ENCODE data around the gene SLC22A2. TPM values are rescaled to one million over a fixed set of nuclear protein-coding genes. Genes with fewer than 3 reads are reported as not detected.

SLC22A2 gene
- total and polyA plus RNA-seq, 2 donors (not counting 1 experiment from before 2014, with no cell fraction given), result not detected

GRCh38 chr6:160226118-160226591, 32.5 kb downstream of the SLC22A2 start:
- no peak overlapping the region for H3K4me2 ChIP-seq (ENCODE audit: extremely low read depth, insufficient read depth, low read length)
- no peak overlapping the region for H3K4me3 ChIP-seq (replicated peaks in 1 of 4; ENCODE audit: control extremely low read depth in 1 of 4, insufficient read depth in 1 of 4, low read depth in 3 of 4, low read length in 4 of 4)
- DNase-seq (ENCODE audit: low read depth in 2 of 2), result peak in 1 of 2 donors; percentile 78
- no peaks in the 10 kb centered on the region for H3K36me3 ChIP-seq (ENCODE audit: control insufficient read depth, insufficient read depth, low read length)
- no peaks in the 10 kb centered on the region for H3K4me1 ChIP-seq (ENCODE audit: control insufficient read depth, extremely low read depth, insufficient read depth, low read length)
- TF ChIP-seq CTCF (conservative IDR thresholded peaks at IDR 0.05 in 1 of 2, IDR thresholded peaks at IDR 0.05 in 1 of 2; ENCODE audit: low read depth in 1 of 2, low read length in 2 of 2) (no peak), EZH2 (IDR thresholded peaks at IDR 0.05; ENCODE audit: low read length, missing control alignments) (no peak)
- H3K27ac ChIP-seq (ENCODE audit: insufficient read depth, low read length), result no peak overlapping the region
- H3K9me3 ChIP-seq (ENCODE audit: control insufficient read depth, insufficient read depth, low read depth, low read length), result no peaks in the 10 kb centered on the region
- H3K27me3 ChIP-seq (ENCODE audit: control insufficient read depth, insufficient read depth, low read length), result no peaks in the 10 kb centered on the region
- no peaks in the 10 kb centered on the region for H4K20me1 ChIP-seq (ENCODE audit: control insufficient read depth, extremely low read depth, insufficient read depth, low read length)
- H2AFZ ChIP-seq (ENCODE audit: low read length), result no peak overlapping the region
- no peaks in the 10 kb centered on the region for H3K79me2 ChIP-seq (ENCODE audit: control insufficient read depth, insufficient read depth, low read length)
- H3K9ac ChIP-seq (ENCODE audit: insufficient read depth, low read length), result no peak overlapping the region

- DNase-seq (ENCODE audit: low read depth in 2 of 2), result no peak
- H4K20me1 ChIP-seq (ENCODE audit: control insufficient read depth, extremely low read depth, insufficient read depth, low read length), result no peaks in the 10 kb centered on the region
- no peak overlapping the region for H3K4me3 ChIP-seq (replicated peaks in 1 of 4; ENCODE audit: control extremely low read depth in 1 of 4, insufficient read depth in 1 of 4, low read depth in 3 of 4, low read length in 4 of 4)
- H3K4me2 ChIP-seq (ENCODE audit: extremely low read depth, insufficient read depth, low read length), result no peak overlapping the region
- H3K27ac ChIP-seq (ENCODE audit: insufficient read depth, low read length), result no peak overlapping the region
- no peak overlapping the region for H3K9ac ChIP-seq (ENCODE audit: insufficient read depth, low read length)
- no peaks in the 10 kb centered on the region for H3K36me3 ChIP-seq (ENCODE audit: control insufficient read depth, insufficient read depth, low read length)
- no peaks in the 10 kb centered on the region for H3K79me2 ChIP-seq (ENCODE audit: control insufficient read depth, insufficient read depth, low read length)
- no peak overlapping the region for H2AFZ ChIP-seq (ENCODE audit: low read length)
- no peaks in the 10 kb centered on the region for H3K4me1 ChIP-seq (ENCODE audit: control insufficient read depth, extremely low read depth, insufficient read depth, low read length)
- no peaks in the 10 kb centered on the region for H3K27me3 ChIP-seq (ENCODE audit: control insufficient read depth, insufficient read depth, low read length)
- TF ChIP-seq EZH2 (IDR thresholded peaks at IDR 0.05; ENCODE audit: low read length, missing control alignments) (no peak), CTCF (conservative IDR thresholded peaks at IDR 0.05 in 1 of 2, IDR thresholded peaks at IDR 0.05 in 1 of 2; ENCODE audit: low read depth in 1 of 2, low read length in 2 of 2) (no peak)
- no peaks in the 10 kb centered on the region for H3K9me3 ChIP-seq (ENCODE audit: control insufficient read depth, insufficient read depth, low read depth, low read length)
These were observed 33.9 kb downstream of the SLC22A2 start for GRCh38 chr6:160224639-160225237.

- H3K9me3 ChIP-seq (ENCODE audit: control insufficient read depth, insufficient read depth, low read depth, low read length), result no peaks in the 10 kb centered on the region
- H2AFZ ChIP-seq (ENCODE audit: low read length), result no peak overlapping the region
- H3K36me3 ChIP-seq (ENCODE audit: control insufficient read depth, insufficient read depth, low read length), result no peaks in the 10 kb centered on the region
- H3K79me2 ChIP-seq (ENCODE audit: control insufficient read depth, insufficient read depth, low read length), result no peaks in the 10 kb centered on the region
- no peaks in the 10 kb centered on the region for H3K27me3 ChIP-seq (ENCODE audit: control insufficient read depth, insufficient read depth, low read length)
- no peak overlapping the region for H3K4me3 ChIP-seq (replicated peaks in 1 of 4; ENCODE audit: control extremely low read depth in 1 of 4, insufficient read depth in 1 of 4, low read depth in 3 of 4, low read length in 4 of 4)
- H3K9ac ChIP-seq (ENCODE audit: insufficient read depth, low read length), result no peak overlapping the region
- no peaks in the 10 kb centered on the region for H3K4me1 ChIP-seq (ENCODE audit: control insufficient read depth, extremely low read depth, insufficient read depth, low read length)
- DNase-seq (ENCODE audit: low read depth in 2 of 2), result no peak
- H3K27ac ChIP-seq (ENCODE audit: insufficient read depth, low read length), result no peak overlapping the region
- no peaks in the 10 kb centered on the region for H4K20me1 ChIP-seq (ENCODE audit: control insufficient read depth, extremely low read depth, insufficient read depth, low read length)
- TF ChIP-seq EZH2 (IDR thresholded peaks at IDR 0.05; ENCODE audit: low read length, missing control alignments), result no peak
- TF ChIP-seq CTCF (conservative IDR thresholded peaks at IDR 0.05 in 1 of 2, IDR thresholded peaks at IDR 0.05 in 1 of 2; ENCODE audit: low read depth in 1 of 2, low read length in 2 of 2), result no peak
- H3K4me2 ChIP-seq (ENCODE audit: extremely low read depth, insufficient read depth, low read length), result no peak overlapping the region
These were observed 36.1 kb downstream of the SLC22A2 start for GRCh38 chr6:160222491-160222890.

Measured in fibroblast of lung (primary cell).